Kidney epithelial cell (primary cell): ENCODE results near the gene JAK2. TPM values are rescaled to one million over a fixed set of nuclear protein-coding genes. Genes with fewer than 3 reads are reported as not detected.

ENCODE experiments used
- DNase-seq: peaks from one replicate; pipeline ENCODE4 v3.0.0-alpha.2; 2010; ENCODE audit warnings: low read depth
- H3K27me3 ChIP-seq: 2 replicates; pipeline ENCODE4 v1.6.0; 2011; ENCODE audit warnings: low read length; ENCODE audit not compliant: control insufficient read depth, insufficient read depth
- H3K36me3 ChIP-seq: 2 replicates; pipeline ENCODE4 v1.5.1; 2011; ENCODE audit warnings: low read length; ENCODE audit not compliant: control insufficient read depth, insufficient read depth
- H3K4me3 ChIP-seq: 2 replicates; pipeline ENCODE4 v1.5.1; 2011; ENCODE audit warnings: low read depth, mild to moderate bottlenecking, control low read depth, low read length
- CTCF ChIP-seq: IDR thresholded peaks from 2 replicates; pipeline ENCODE4 v1.5.1; 2011; ENCODE audit warnings: mild to moderate bottlenecking, moderate library complexity, low read length, control low read depth, inconsistent platforms; ENCODE audit not compliant: insufficient read depth, poor library complexity, severe bottlenecking
- total RNA-seq: library from RNA; depleted of rRNA; stranded (reverse); fragments of >200 nt; gene quantifications from 2 replicates; pipeline ENCODE4 v1.2.3, GENCODE V29; 2015

Gene JAK2
- total RNA-seq, 1 donor from 2014 or later, result 7.1 TPM

GRCh38 chr9:5041390-5042115, 56.5 kb downstream of the JAK2 start:
- DNase-seq, result no peak
- Histone ChIP-seq H3K36me3 (no peaks in the 10 kb centered on the region), H3K4me3 (no peak overlapping the region), H3K27me3 (no peaks in the 10 kb centered on the region)
- TF ChIP-seq CTCF, result no peak

- DNase-seq, result no peak
- no peak for TF ChIP-seq CTCF
- H3K36me3 ChIP-seq, result no peaks in the 10 kb centered on the region
- H3K27me3 ChIP-seq, result no peaks in the 10 kb centered on the region
- H3K4me3 ChIP-seq, result peak overlapping the region; percentile 17
These were observed 57.6 kb downstream of the JAK2 start for GRCh38 chr9:5042661-5043178.

- TF ChIP-seq CTCF, result no peak
- no peaks in the 10 kb centered on the region for H3K27me3 ChIP-seq
- no peak overlapping the region for H3K4me3 ChIP-seq
- no peaks in the 10 kb centered on the region for H3K36me3 ChIP-seq
- DNase-seq, result no peak
These were observed 58.3 kb downstream of the JAK2 start for GRCh38 chr9:5043381-5043780.

- no peak overlapping the region for H3K4me3 ChIP-seq
- DNase-seq, result no peak
- no peak for TF ChIP-seq CTCF
- no peaks in the 10 kb centered on the region for H3K27me3 ChIP-seq
- H3K36me3 ChIP-seq, result no peaks in the 10 kb centered on the region
These were observed 59.1 kb downstream of the JAK2 start for GRCh38 chr9:5044160-5044559.

- no peak for TF ChIP-seq CTCF
- no peak for DNase-seq
- no peak overlapping the region for H3K4me3 ChIP-seq
These were observed 67.8 kb downstream of the JAK2 start for GRCh38 chr9:5052838-5053237.

GRCh38 chr9:5062631-5063030, 77.6 kb downstream of the JAK2 start:
- no peak overlapping the region for H3K4me3 ChIP-seq
- no peaks in the 10 kb centered on the region for H3K36me3 ChIP-seq
- DNase-seq, result no peak
- H3K27me3 ChIP-seq, result no peaks in the 10 kb centered on the region
- TF ChIP-seq CTCF, result no peak

More at GRCh38 chr9:5052838-5053237, 67.8 kb downstream of the JAK2 start:
- Histone ChIP-seq H3K27me3 (no peaks in the 10 kb centered on the region), H3K36me3 (no peaks in the 10 kb centered on the region)
